ENCODE results near the gene SLC6A7. TPM values are rescaled to one million over a fixed set of nuclear protein-coding genes. Genes with fewer than 3 reads are reported as not detected.
A peak's percentile ranks its signal among the peaks of the same experiment; 100 is the strongest.

The SLC6A7 gene
- total and polyA plus RNA-seq, 2 donors from 2014 or later = not detected

GRCh38 chr5:150144246-150144801, 45.5 kb upstream of the SLC6A7 start:
- H3K4me3 ChIP-seq (ENCODE audit: low read length in 3 of 3) = no peak overlapping the region

GRCh38 chr5:150144879-150145278, 45.0 kb upstream of the SLC6A7 start:
- intact Hi-C loops (cut with DNase I) = no loop called here
- Histone ChIP-seq H3K27me3 (ENCODE audit: control insufficient read depth, insufficient read depth, low read length) (no peaks in the 10 kb centered on the region), H3K27ac (ENCODE audit: low read depth in 2 of 2, low read length in 2 of 2) (peak overlapping the region in 1 of 2 donors; percentile 85), H3K36me3 (ENCODE audit: control insufficient read depth in 2 of 3, insufficient read depth in 3 of 3, low read length in 3 of 3) (no peaks in the 10 kb centered on the region), H3K4me1 (ENCODE audit: control insufficient read depth in 2 of 3, insufficient read depth in 2 of 3, low read depth in 1 of 3, low read length in 3 of 3) (peaks cover 4 to 37% (median 23%) of the 10 kb centered on the region in 3 donors), H3K4me3 (ENCODE audit: low read length in 3 of 3) (no peak overlapping the region), H3K9ac (ENCODE audit: low read length in 3 of 3) (no peak overlapping the region), H3K9me3 (ENCODE audit: control insufficient read depth in 2 of 3, insufficient read depth in 1 of 3, low read length in 3 of 3) (no peaks in the 10 kb centered on the region)
- FAIRE-seq (no peak), DNase-seq (no peak)
- no peak for TF ChIP-seq CTCF (IDR thresholded peaks at IDR 0.05; ENCODE audit: borderline replicate concordance, extremely low read depth, insufficient read depth)

More at GRCh38 chr5:150144246-150144801, 45.5 kb upstream of the SLC6A7 start:
- Histone ChIP-seq H3K27ac (ENCODE audit: low read depth in 2 of 2, low read length in 2 of 2) (peak overlapping the region; percentile 80 to 85), H3K27me3 (ENCODE audit: control insufficient read depth, insufficient read depth, low read length) (no peaks in the 10 kb centered on the region), H3K9ac (ENCODE audit: low read length in 3 of 3) (no peak overlapping the region), H3K9me3 (ENCODE audit: control insufficient read depth in 2 of 3, insufficient read depth in 1 of 3, low read length in 3 of 3) (no peaks in the 10 kb centered on the region), H3K36me3 (ENCODE audit: control insufficient read depth in 2 of 3, insufficient read depth in 3 of 3, low read length in 3 of 3) (no peaks in the 10 kb centered on the region), H3K4me1 (ENCODE audit: control insufficient read depth in 2 of 3, insufficient read depth in 2 of 3, low read depth in 1 of 3, low read length in 3 of 3) (peaks cover 6 to 39% (median 25%) of the 10 kb centered on the region in 3 donors)
- DNase-seq (peak; percentile 52 to 91 (median 75)), FAIRE-seq (no peak)
- no peak for TF ChIP-seq CTCF (IDR thresholded peaks at IDR 0.05; ENCODE audit: borderline replicate concordance, extremely low read depth, insufficient read depth)
- intact Hi-C loops (cut with DNase I) = no loop called here

- TF ChIP-seq CTCF (IDR thresholded peaks at IDR 0.05; ENCODE audit: borderline replicate concordance, extremely low read depth, insufficient read depth) = no peak
- H3K27ac ChIP-seq (ENCODE audit: low read depth in 2 of 2, low read length in 2 of 2) = no peak overlapping the region
- H3K4me3 ChIP-seq (ENCODE audit: low read length in 3 of 3) = no peak overlapping the region
- H3K9ac ChIP-seq (ENCODE audit: low read length in 3 of 3) = no peak overlapping the region
- H3K4me1 ChIP-seq (ENCODE audit: control insufficient read depth in 2 of 3, insufficient read depth in 2 of 3, low read depth in 1 of 3, low read length in 3 of 3) = peaks cover 1 to 32% (median 14%) of the 10 kb centered on the region in 3 donors
- DNase-seq (no peak), FAIRE-seq (no peak)
- H3K36me3 ChIP-seq (ENCODE audit: control insufficient read depth in 2 of 3, insufficient read depth in 3 of 3, low read length in 3 of 3) = no peaks in the 10 kb centered on the region
- H3K27me3 ChIP-seq (ENCODE audit: control insufficient read depth, insufficient read depth, low read length) = no peaks in the 10 kb centered on the region
- H3K9me3 ChIP-seq (ENCODE audit: control insufficient read depth in 2 of 3, insufficient read depth in 1 of 3, low read length in 3 of 3) = no peaks in the 10 kb centered on the region
- intact Hi-C loops (cut with DNase I) = no loop called here
These were observed 43.6 kb upstream of the SLC6A7 start for GRCh38 chr5:150146235-150146634.

Data from kidney (tissue), 14 donors.